Heart left ventricle (tissue), 16 donors: ENCODE data around the gene HMGCS2. TPM values are rescaled to one million over a fixed set of nuclear protein-coding genes. Genes with fewer than 3 reads are reported as not detected.

Source experiments
- ATAC-seq, 4 donors: fragments of 200-7000 bp; cut with Tn5 transposase; one replicate each; pipeline ENCODE4 v1.9.1; 2020 to 2022; ENCODE audit warnings: moderate library complexity in 4 of 4, mild to moderate bottlenecking in 3 of 4, moderate number of reproducible peaks in 1 of 4
- DNase-seq, 5 donors: peaks; one replicate each; pipeline ENCODE4 v3.0.0-alpha.2; 2020
- H3K27ac ChIP-seq, 12 donors: fragments of 200-600 bp; sonication (generic) in 4 of 12; one replicate each; pipeline versions ENCODE4 v1.5.0 to v1.8.0; 2016 to 2022; ENCODE audit warnings: mild to moderate bottlenecking in 2 of 12
- H3K27me3 ChIP-seq, 9 donors: fragments of 200-600 bp; sonication (generic) in 2 of 9; one replicate each; pipeline versions ENCODE4 v1.5.1 to v1.8.0; 2016 to 2022; ENCODE audit warnings: mild to moderate bottlenecking in 3 of 9
- H3K36me3 ChIP-seq, 9 donors: fragments of 200-600 bp; sonication (generic) in 2 of 9; one replicate each; pipeline versions ENCODE4 v1.5.0 to v1.8.0; 2018 to 2022; ENCODE audit warnings: mild to moderate bottlenecking in 2 of 9
- H3K4me1 ChIP-seq, 12 donors: fragments of 200-600 bp; sonication (generic) in 4 of 12; one replicate each; pipeline versions ENCODE4 v1.5.0 to v1.8.0; 2016 to 2022; ENCODE audit warnings: mild to moderate bottlenecking in 3 of 12
- H3K4me3 ChIP-seq, 12 donors: fragments of 200-600 bp; sonication (generic) in 4 of 12; one replicate each; pipeline versions ENCODE4 v1.5.0 to v1.8.0; 2017 to 2022; ENCODE audit warnings: mild to moderate bottlenecking in 9 of 12, moderate library complexity in 4 of 12
- H3K9me3 ChIP-seq, 12 donors: fragments of 200-600 bp; sonication (generic) in 4 of 12; one replicate each; pipeline versions ENCODE4 v1.5.0 to v1.8.0; 2016 to 2022; ENCODE audit warnings: mild to moderate bottlenecking in 1 of 12
- CTCF ChIP-seq, 12 donors: fragments of 200-600 bp; sonication (generic) in 4 of 12; IDR thresholded peaks; one replicate each; pipeline versions ENCODE4 v1.5.0 to v1.8.0; 2018 to 2022; ENCODE audit warnings: antibody characterized with exemption in 12 of 12, mild to moderate bottlenecking in 5 of 12
- POLR2A ChIP-seq, 2 donors: fragments of 450-650 bp; IDR thresholded peaks; one replicate each; pipeline ENCODE4 v1.6.1; 2017; ENCODE audit warnings: antibody characterized with exemption in 2 of 2, mild to moderate bottlenecking in 2 of 2, moderate library complexity in 2 of 2
- WGBS, 4 donors: extraction: QIAGEN DNeasy Blood & Tissue Kit in 2 of 4; methylation state at CpG; one replicate each; pipeline versions ENCODE4 v1.1.5 to v1.1.7; 2013 to 2018; 5-methylcytosine and 5-hydroxymethylcytosine counted together
- intact Hi-C, 10 donors: fragments of 100-400 bp; cut with DNase I; formaldehyde crosslinking; loops; one replicate each; pipeline versions ENCODE4 v1.11.1 to v1.14.2; 2022
- polyA plus RNA-seq, 2 donors: library from polyadenylated mRNA; stranded (reverse); fragments of 200-250 nt; gene quantifications; one replicate each; pipeline ENCODE4 v1.2.3, GENCODE V29; 2013
- total RNA-seq, 9 donors: library from RNA; depleted of rRNA in 2 of 9; stranded (reverse); fragments of >200 nt in 2 of 9; fragmentation: NEBNext Ultra II Directional in 3 of 9; extraction: Animal tissue kit (Norgen Biotek cat#: 25700) in 3 of 9; gene quantifications; one replicate each; pipeline versions ENCODE4 v1.1.0 to v1.2.4, GENCODE V29; 2016 to 2023
- donor health status: ischemic (EF 13 %, LVEDD 7.1; RV severe dilation, severe dysfunction).
- donor health status: healthy with polysubstance abuse.
- donor health status: DM: no; HTN: yes; CAD: no.
- donor health status: DM: no; HTN: no; CAD: no.
- donor health status: ischemic (EF 25% LVEDD 6.9; RV normal size, moderate dysfunction).
- donor health status: ischemic (EF 25% LVEDD 5.7; RV mildly dilated, moderate dysfunction).
- donor health status: healthy.
- donor health status: DM: yes; HTN: yes; CAD: no.
- donor health status: ischemic (EF 35%, LVEDD 5.7; RV mildly dilated, moderate dysfunction).
- donor health status: nonischemic (EF 11% LVEDD 7.7; RV severe dilation, severe dysfunction).
- donor health status: DM: yes; HTN: yes; CAD: no.
- donor health status: PGD.
- donor health status: ischemic (EF 29% LVEDD 5.4; RV normal size, mild dysfunction).
- donor health status: nonischemic (EF 23%, LVEDD 6.1; RV moderate dilation, normal function).

Gene HMGCS2
- total and polyA plus RNA-seq, 11 donors = 0.42 to 504 (median 15.5) TPM

GRCh38 chr1:119815361-119815760, 46.7 kb upstream of the HMGCS2 start:
- no peak for TF ChIP-seq CTCF (IDR thresholded peaks at IDR 0.05)
- Histone ChIP-seq H3K9me3 (no peaks in the 10 kb centered on the region), H3K27me3 (no peaks in the 10 kb centered on the region), H3K36me3 (no peaks in the 10 kb centered on the region), H3K4me1 (no peaks in the 10 kb centered on the region), H3K4me3 (no peak overlapping the region), H3K27ac (no peak overlapping the region)
- intact Hi-C loops = no loop called here
- 60 to 76% (median 69%) methylated on average over 3 of the region's 3 CpGs for WGBS, 4 donors
- DNase-seq (no peak), ATAC-seq (no peak)

GRCh38 chr1:119814288-119814687, 45.6 kb upstream of the HMGCS2 start:
- H3K4me3 ChIP-seq = no peak overlapping the region
- DNase-seq = no peak
- H3K27ac ChIP-seq = no peak overlapping the region
- H3K4me1 ChIP-seq = no peaks in the 10 kb centered on the region
- no peak for TF ChIP-seq POLR2A (IDR thresholded peaks at IDR 0.05)
- TF ChIP-seq CTCF (IDR thresholded peaks at IDR 0.05) = no peak
- WGBS, 4 donors = 19 to 31% (median 24%) methylated on average over 1 of the region's 1 CpG
- peak in 2 of 4 donors; percentile 20 to 29 for ATAC-seq
- H3K36me3 ChIP-seq = no peaks in the 10 kb centered on the region
- intact Hi-C loops = no loop called here
- no peaks in the 10 kb centered on the region for H3K27me3 ChIP-seq
- no peaks in the 10 kb centered on the region for H3K9me3 ChIP-seq

- Histone ChIP-seq H3K4me3 (no peak overlapping the region), H3K27me3 (peaks cover 0 to 9% (median 0%) of the 10 kb centered on the region in 9 donors), H3K4me1 (no peaks in the 10 kb centered on the region), H3K36me3 (no peaks in the 10 kb centered on the region), H3K27ac (no peak overlapping the region), H3K9me3 (no peaks in the 10 kb centered on the region)
- 83 to 88% (median 85%) methylated on average over 2 of the region's 2 CpGs for WGBS, 4 donors
- intact Hi-C loops = no loop called here
- TF ChIP-seq CTCF (IDR thresholded peaks at IDR 0.05) = no peak
- TF ChIP-seq POLR2A (IDR thresholded peaks at IDR 0.05) = no peak
- ATAC-seq = no peak
- DNase-seq = no peak
These were observed 43.4 kb upstream of the HMGCS2 start for GRCh38 chr1:119811985-119812557.

GRCh38 chr1:119811387-119811786, 42.7 kb upstream of the HMGCS2 start, which contains the start of gene REG4:
Gene REG4, minus strand, starts transcription at chr1:119811460. Its CDS starts 2,691 bp downstream, at chr1:119808769.
- no peak for ATAC-seq
- Histone ChIP-seq H3K27me3 (peaks cover 0 to 16% (median 0%) of the 10 kb centered on the region in 9 donors), H3K27ac (no peak within 1 kb of the TSS), H3K9me3 (no peaks in the 10 kb centered on the region), H3K4me3 (no peak within 1 kb of the TSS), H3K4me1 (no peaks in the 10 kb centered on the region), H3K36me3 (no peaks in the 10 kb centered on the region)
- no peak for DNase-seq
- no peak for TF ChIP-seq POLR2A (IDR thresholded peaks at IDR 0.05)
- TF ChIP-seq CTCF (IDR thresholded peaks at IDR 0.05) = no peak
- intact Hi-C loops = no loop called here
- 79 to 89% (median 82%) methylated on average over 7 of the region's 7 CpGs for WGBS, 4 donors
